Measurements from ENCODE around the gene GSTO2.

- TF ChIP-seq CREB1 (IDR thresholded peaks at IDR 0.05; ENCODE audit: low read depth) (no peak), JUND (IDR thresholded peaks at IDR 0.05; ENCODE audit: low read depth, low read length) (no peak), SRF (IDR thresholded peaks at IDR 0.05; ENCODE audit: low read depth in 2 of 2, low read length in 2 of 2) (no peak), ELK1 (IDR thresholded peaks at IDR 0.05; ENCODE audit: low read depth, low read length) (no peak), ESRRA (IDR thresholded peaks at IDR 0.05; ENCODE audit: low read length) (no peak)
Observed at GRCh38 chr10:104223304-104223703, 45.7 kb upstream of the GSTO2 start.

Data from GM12878 (cell line).